ENCODE results near the gene PMVK.

The PMVK gene

DNA sequence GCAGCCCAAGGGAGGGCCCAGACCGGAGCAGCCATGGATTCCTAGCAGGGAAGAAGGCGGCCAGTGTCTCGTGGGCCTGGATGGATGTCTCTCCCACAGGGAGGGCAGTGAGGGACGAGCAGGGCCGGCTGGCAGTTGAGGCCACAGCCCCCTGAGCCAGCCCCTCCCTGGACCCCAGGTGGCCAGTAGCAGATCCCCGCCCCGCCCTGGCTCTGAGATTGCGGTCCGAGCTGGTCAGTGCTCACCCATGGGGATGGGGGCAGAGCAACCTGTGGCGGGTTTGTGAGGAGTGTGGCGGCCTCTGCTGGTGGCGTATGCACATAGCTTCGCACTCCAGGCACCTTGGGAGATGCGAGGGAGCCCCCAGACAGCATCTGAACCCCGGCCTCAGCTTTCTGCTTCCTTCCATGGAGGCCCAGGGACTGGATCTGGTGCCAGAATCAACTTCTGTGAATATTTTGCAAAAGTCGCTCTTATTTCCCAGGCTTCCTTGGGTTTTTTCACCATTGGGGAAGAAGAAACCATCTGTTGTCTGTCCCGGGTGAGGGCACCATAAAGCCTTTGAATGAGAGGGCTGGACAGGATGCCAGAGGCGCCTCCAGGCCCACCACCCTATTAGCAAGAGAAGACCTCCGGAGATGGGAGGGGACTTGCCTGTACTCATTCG is 58.0 kb downstream of the PMVK start:
- DNase-seq (ENCODE audit: low read depth): peak; percentile 49

DNA sequence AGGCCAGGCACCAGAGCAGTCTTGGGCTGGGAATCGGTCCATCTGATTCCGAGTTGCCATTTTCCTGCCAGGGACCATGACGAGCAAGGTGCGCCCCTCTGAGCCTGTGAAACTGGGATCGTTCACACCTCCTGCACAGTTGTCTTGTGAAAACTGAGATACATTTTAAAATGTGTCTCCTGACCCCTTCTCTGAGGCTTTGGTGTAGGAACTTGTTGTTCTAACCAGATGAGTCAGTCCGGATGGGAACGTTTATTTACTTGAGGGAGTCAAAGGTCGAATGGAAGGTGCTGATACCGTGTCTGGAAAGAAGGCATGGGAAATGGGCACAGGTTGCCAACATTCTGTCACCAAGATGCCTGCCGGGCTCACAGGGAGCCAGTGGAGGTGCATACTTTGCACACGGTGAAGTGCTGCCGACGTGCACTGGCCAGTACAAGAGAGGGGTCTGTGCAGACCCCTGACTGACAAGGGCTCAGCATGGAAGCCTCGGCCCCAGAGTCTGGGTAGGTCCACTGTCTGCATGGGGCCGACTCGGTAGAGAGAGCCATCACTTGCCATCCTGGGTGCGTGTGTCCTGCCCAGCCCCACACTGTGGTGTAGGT is 59.0 kb downstream of the PMVK start:
- peak; percentile 56 for DNase-seq (ENCODE audit: low read depth)

DNA sequence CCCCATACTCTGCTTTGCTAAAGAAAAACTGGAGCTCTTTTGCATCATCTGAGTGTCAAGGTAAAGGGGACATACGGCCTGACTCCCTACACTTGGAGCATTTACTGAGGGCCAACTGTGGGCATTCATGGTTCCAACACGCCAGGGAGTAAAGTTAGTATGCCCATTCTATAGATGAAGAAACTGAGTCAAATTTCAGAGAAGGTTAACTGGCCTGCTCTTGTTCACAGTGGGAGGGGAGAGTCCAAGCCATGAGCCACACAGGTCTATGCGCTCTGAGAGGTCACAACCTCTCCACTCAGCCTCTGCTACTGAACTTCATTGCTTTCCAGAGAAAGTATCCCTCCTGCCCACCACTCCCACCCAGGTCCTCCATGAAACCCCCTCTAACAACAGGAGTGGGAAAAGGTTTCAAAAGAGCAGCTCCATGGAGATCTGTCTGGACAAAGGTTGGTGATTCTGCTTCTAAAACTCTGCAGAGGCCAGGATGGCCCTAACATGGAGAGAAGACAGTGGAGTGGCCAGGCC is 59.6 kb downstream of the PMVK start:
- no peak for DNase-seq (ENCODE audit: low read depth)
